Muscle of arm (tissue), 12 donors: ENCODE data around the gene PRDM16. TPM values are rescaled to one million over a fixed set of nuclear protein-coding genes. Genes with fewer than 3 reads are reported as not detected.

Source experiments
- DNase-seq: peaks from one replicate; pipeline ENCODE4 v3.0.0-alpha.2; 2013
- polyA plus RNA-seq, 12 donors: library from polyadenylated mRNA; unstranded; fragments of 120-200 nt; gene quantifications; one replicate each; pipeline ENCODE4 v1.2.1, GENCODE V29; 2013; ENCODE audit not compliant: insufficient read length in 12 of 12

PRDM16 gene
- polyA plus RNA-seq, 12 donors: 0.66 to 2.0 (median 0.87) TPM; not detected in 2

DNA sequence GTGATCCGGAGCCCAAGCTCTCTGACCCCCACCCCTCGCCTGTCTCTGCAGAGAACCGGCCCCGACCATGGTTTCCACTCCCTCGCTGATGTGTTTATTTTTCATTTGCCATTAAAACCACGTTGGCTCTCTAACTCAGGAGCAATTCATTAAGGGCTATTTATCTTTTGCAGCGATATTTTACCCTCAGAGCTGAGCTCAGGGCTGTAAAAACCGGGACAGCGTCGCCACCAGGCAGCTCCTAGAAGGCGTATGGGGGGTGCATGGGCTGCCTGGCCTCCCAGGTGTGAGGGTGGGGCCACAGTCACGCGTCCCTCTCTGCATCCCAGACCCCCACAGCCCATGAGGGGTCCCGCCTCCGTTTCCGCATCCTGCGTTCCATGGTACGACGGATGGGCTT, 71.4 kb downstream of the PRDM16 start:
- no peak for DNase-seq

DNA sequence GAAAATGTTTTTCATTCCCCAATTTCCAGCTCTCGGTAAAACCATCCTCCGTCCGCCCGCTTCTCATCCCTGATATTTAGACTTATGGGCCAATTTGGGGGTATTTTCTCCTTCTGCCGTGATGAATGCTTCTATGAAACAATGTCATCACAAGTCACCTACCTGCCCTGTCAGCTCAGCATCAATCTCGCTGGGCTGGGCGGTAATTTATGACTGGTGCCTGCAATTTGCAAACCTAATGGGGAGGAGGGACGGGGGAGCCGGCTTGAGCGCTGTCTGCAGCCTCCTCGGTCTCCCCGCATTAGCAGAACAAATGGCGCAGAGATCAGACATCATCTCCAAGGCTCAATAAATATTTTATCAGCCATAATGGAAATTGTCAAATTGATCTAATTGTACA, 72.1 kb downstream of the PRDM16 start:
- no peak for DNase-seq

DNA sequence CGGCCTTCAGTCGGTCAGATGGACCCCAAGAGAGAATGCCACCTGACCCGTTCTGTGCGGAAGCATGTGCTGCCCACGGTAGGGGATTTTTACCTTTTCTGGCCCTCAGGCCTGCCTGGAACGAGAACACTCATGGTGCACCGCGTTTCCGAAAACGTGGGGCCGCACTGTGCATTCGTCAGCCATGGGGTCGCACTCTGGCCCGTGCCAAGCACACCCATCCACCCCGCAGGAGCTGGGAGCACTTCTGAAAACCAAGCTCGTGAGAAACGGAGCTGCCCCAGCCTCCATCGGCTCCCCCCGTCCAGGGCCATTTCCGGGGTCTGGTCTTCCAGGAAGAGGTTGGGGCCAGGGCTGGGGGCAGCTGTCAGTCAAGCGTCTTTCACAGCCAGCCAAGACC, 72.8 kb downstream of the PRDM16 start:
- no peak for DNase-seq

DNA sequence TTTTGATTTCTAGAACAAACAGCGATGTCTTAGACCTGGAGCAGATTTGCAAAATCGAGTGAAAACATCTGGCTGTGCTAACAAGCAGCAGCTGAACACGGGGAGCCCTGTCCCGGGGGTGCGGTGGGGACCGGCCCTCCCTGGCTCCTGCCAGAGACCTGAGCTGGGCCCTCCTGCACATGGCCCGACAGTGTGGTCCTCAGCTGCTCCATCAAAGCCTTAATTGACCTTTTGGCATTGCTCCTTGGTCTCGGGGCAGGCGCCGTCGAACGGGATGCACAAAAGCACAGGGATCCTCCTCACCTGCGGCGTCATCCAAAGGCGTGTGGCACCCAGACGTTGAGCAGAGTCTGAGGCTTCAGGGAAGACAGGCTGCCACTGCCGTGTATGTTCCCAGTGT, 73.2 kb downstream of the PRDM16 start:
- no peak for DNase-seq

DNA sequence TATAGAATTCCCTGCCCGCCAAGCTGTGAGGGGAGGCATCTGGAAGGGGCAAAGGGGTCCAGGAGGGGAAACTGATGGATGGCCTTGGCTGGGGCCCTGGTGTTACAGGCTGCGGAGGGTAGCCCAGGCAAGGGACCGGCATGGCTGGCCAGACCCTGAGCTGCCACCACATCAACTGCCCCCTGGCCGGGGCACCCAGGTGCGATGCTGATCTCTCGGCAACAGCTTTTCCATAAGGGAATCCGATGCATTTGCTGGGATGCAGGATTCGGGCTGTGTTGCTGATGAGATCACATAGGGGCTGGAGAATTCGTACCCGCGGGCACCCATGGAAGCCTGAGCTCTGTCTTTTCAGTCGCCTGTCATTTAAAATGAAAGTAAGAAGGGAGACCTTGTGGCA, 73.7 kb downstream of the PRDM16 start:
- DNase-seq: no peak

DNA sequence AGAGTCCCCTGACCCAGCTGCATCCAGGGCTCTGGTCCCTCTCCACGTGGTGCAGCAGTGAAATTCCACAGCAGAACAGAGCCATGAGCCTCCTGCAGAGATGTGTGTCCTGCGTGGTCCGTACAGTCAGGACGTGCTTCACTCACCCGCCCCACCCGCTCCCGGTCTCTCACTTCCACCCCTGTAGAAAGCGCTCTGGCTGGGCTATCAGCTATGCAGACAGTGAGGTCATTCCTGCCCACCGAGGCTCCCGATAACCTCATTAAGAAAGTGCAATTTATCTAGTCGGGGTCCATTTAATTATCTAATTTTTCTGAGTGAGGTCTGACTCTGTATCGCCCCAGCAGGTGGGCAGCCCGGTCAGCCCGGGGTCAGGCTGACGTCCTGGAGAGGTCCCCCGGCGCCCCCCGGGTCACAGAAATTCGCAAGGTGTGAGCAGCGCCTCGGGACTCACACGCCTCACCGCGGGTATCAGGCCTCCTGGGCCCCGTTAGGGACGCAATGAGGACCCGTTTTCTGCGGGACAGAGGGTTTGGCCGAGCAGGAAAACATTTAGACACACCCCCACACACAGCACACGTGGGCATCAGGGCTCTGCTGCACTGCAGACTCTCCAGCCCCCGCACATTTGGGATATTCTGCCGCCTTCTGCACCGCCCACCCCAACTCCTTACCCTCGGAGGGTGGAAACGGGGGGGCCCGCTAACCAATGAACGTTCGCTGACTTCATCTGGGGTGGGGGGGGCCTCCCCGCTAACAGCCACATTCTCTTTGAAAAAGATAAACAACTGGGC, 76.7 kb downstream of the PRDM16 start:
- DNase-seq: no peak

DNA sequence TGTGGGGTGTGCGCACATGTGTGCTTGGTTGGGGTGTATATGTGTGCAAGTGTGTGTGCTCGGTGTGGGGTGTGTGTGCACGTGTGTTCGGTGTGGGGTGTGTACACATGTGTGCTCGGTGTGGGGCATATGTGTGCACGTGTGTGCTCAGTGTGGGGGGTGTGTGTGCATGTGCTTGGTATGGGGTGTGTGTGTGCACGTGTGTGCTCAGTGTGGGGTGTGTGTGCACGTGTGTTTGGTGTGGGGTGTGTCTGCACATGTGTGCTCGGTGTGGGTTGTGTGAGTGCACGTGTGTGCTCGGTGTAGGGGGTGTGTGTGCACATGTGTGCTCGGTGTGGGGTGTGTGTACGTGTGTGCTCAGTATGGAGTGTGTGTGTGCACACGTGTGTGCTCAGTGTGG, 77.5 kb downstream of the PRDM16 start:
- DNase-seq: no peak

DNA sequence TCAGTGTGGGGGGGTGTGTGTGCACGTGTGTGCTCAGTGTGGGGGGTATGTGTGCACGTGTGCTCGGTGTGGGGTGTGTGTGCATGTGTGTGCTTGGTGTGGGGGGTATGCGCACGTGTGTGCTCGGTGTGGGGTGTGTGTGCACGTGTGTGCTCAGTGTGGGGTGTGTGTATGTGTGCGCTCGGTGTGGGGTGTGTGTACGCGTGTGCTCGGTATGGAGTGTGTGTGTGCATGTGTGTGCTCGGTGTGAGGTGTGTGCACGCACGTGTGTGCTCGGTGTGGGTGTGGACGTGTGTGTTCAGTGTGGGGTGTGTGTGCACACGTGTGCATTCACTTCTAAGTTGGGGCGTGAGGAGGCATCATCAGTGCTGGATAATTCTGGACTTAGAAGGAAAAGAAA, 77.9 kb downstream of the PRDM16 start:
- no peak for DNase-seq

DNA sequence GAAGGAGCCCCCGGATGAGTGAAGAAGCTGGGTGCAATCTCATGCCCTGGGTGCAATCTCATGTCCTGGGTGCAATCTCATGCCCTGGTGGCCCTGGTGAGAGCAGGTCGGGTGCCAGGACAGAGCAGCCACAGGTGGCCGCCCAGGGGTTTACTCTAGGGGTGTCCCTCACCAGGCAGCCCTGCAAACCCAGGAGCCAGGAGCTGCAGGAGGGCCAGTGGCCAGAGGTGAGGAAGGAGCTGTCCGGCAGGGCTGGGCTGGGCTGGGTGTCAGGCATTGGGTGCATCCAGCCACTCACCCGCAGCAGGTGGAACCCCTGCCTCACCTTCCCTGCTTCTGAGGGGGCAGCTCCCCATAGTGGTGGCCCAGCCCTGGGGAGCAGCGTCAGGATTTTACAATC, 79.2 kb downstream of the PRDM16 start:
- no peak for DNase-seq

DNA sequence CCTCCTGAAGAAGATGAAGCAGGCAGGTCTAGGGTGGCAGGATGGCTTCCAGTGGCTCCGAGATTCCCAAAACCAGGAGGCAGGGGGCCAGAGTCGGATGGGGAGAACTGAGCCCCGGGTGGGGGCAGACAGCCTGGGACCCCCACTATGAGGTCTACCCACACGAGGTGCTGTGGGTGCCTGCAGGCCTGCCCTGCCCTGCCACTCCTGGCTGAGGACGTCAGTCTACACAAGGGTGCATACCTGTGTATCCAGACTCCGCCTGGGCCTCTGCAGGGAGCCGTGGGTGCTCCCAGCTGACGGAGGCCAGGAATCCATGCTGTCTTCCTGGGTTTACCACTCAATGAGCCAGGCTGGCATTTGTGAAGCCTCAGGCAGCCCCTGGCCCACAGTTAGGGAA, 80.3 kb downstream of the PRDM16 start:
- DNase-seq: no peak

DNA sequence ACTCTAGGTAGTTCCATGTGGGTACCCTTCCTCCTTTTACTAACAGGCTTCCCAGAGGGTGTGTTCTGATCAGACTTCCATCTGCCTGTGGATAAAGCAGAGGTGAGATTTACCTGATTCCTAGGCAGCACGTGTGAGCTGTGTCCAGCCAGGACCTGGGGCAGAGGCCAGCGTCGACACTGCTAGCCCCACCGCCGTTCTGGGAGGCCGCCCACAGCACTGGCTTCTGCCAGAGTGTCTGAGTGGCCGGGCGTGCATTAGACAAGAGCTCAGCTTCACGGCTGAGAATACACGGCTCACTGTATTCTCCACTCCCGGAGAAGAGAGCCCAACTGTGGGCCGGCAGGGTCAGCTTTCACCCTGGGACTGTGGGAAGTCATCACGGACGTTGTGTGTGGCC, 82.5 kb downstream of the PRDM16 start:
- no peak for DNase-seq

DNA sequence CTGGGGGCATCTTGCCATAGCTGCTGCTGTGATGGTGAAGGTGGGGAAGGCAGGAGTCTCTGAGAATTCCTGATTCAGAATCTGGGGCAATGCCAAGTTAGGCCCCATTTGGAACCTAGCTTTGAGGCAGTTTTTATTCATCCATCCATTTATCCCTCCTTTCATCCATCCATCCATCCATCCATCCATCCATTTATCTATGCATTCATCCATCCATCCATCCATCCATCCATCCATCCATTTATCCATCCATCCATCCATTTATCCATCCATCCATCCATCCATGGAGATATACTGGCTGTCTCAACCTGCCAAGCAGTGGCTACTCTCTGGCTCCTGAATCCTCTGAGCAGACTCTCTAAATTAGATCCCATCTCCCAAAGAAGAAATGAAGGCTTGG, 83.1 kb downstream of the PRDM16 start:
- no peak for DNase-seq

DNA sequence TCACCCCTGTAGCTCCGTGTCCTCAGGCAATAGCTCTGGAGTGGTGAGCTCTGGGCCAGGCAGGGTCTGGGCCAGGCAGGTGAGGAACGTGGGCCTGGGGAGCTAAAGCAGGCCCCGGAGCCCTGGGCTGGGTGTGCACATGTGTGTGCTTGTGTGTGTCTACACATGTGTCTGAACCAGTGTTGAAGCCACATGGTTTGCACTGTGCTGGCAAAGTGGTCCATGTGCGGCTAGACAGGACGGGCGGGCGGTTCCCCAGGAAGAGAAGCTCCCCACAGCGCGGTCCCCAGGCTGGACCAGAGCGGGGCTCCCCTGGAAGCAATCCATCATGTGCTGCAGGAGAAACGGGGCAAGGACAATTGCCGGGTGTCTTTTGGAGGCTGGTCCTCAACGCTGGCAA, 84.2 kb downstream of the PRDM16 start:
- DNase-seq: no peak

DNA sequence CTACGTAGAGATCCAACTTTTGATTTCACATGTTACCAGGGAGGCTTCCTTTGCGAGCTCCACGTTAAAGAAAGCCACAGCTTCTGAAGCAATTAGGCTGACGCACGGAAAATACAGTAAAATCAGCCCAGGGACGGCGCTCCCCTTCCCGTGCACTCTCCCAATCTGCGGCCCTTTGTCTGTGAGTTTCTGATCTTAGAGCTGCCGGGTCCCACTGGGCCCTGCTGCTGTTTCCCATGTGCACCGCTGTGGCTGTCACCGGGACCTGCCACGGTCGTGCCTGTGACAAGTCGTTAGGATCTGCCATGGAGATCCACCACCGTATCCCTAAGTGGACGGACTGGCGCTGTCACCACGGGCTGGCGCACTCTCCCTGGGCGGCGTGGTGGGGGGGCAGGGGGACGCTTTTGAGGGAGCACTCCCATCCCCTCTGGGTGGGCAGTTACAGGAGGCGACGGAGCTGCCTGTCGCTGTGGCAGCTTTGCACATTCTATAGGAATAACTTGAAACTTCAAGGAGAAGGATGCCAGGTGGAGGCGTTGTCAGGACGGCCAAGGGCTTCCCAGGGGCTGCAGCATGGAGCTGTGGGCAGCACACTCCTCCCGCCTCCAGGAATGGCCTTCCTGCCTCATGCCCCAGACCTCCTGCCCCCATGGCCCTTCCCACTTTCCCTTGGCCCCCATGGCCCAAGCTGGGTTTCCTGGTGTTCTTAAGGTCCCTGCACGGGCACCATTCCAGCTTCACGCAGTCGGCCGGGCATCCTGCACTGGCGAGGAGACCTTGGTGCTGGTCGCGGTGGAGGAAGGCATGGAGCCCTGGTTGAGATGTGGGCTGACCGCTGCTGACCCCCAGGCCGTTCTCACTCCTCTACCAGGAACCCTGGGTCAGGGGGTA, 85.1 kb downstream of the PRDM16 start:
- DNase-seq: no peak

DNA sequence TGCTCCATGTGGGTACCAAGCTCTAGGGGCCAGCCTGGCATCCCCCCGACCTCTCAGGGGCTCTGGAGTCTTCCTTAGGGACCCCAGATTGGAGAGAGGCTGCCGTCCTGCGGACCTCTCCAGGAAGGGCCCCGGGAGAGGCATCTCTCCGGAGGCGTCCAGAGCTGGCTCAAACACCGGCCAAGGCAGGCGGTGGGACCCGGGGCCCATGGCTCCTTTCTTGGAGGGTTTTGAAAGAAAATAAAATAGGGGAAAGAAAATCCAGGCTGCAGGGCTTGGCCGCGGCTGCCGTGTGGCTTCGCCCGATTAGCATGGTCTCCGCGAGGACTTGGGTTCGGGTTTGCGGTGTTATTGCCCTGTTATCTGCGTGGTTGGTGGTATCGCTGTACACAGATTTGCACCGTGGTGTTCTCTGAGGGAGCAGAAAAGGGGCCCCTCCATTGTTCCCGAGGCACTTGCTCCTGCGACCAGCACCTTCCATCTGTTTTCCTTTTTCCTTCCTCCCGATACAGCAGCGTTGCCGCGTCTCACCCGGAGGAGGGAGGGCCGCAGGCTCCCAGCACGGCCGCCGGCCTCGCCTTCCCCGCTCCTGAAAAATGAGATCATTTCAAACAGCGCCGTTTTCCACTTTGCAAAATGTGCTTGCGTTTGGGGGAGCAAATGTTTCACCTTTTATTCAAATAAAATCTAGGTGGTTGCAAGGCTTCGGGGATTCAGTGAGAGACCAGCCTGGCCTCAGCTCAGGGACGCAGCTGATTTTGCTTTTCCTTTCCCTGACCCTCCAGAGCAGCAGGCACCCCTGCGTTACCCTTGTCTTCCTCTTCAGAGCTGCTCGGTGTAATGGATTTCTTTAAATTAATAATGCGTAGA, 86.3 kb downstream of the PRDM16 start:
- no peak for DNase-seq

DNA sequence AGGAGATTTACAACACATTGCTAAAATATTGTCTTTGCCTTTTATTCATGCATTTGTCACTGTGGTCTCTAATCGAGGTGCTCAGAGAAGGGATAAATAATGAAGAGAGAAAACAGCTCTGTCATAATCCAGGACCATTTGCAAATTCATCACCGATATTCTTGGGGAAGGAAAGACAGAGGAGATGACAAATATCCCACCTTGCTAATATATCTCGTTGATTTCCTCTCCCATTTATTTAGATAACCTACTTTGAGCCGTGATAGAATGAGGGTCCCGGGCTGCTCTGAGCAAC, 86.9 kb downstream of the PRDM16 start:
- DNase-seq: no peak

DNA sequence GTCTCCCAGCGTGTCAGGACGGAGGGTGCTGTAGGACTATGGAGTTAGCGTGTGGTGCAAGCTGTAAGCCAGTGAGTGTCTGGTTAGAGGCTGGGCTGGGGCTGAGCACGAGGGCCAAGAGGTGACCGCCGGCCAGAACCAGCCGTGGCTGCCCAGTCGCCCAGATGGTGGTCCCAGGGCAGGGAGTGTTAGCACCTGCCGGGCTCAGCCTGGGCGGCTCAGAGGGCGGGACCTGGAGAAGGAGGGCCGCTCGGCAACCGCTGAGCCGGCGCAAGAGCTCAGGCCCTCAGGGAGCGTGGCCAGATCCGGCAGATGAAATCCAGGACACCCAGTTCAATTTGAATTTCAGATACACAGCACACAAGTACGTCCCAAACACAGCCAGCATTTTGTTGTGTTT, 87.9 kb downstream of the PRDM16 start:
- no peak for DNase-seq

DNA sequence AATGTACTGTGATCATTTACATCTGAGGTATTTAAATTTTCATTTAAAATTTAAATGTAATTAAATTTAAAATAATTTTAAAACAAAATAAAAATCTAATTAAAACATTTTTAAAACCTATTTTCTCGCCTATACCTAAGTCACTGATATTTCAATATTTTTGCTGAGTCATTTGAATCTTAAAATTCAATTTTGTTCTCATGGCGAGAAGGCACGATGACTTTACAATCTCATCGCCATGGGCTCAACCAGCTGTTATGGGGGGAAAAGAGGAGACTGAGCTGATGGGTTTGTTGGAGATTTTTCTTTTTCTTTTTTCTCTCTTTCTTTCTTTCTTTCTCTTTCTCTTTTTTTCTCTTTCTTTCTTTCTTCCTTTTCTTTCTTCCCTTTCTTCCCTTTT, 89.3 kb downstream of the PRDM16 start:
- DNase-seq: no peak

DNA sequence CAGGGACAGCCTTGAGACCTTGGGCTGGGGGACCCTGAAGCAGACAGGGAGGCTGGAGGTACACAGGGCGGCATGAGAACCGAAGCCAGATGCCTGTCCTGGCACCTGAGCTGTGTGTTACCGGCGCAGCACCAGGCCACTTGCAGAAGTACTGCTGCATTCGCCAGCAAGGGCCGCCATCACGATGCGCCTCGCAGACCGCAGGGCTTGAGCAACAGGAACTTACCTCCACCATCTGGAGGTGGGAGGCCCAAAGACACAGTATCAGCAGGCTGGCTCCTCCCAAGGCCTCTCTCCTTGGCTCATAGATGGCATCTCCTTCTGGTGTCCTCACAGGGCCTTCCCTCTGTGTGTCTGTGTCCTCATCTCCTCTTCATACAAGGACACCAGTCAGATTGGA, 90.1 kb downstream of the PRDM16 start:
- no peak for DNase-seq

DNA sequence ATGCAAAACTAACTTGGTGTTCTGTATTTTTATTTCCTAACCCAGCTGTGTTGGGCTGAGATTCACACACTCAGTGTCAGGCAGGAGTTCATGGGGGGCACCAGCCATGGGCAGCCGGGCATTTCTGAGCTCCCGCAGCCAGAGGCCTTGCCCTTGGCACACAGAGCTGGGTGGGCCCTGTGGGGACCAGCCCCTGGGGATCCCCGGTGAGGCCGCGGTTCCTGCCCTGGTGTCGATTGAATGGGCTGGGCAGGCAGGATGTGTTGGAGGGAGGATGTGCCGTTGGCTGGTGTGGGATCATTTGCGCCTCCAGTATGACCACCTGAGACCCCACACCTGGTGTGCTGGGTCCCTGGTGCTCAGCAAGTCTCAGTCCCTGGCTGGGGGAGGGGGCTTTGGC, 91.0 kb downstream of the PRDM16 start:
- DNase-seq: no peak

DNA sequence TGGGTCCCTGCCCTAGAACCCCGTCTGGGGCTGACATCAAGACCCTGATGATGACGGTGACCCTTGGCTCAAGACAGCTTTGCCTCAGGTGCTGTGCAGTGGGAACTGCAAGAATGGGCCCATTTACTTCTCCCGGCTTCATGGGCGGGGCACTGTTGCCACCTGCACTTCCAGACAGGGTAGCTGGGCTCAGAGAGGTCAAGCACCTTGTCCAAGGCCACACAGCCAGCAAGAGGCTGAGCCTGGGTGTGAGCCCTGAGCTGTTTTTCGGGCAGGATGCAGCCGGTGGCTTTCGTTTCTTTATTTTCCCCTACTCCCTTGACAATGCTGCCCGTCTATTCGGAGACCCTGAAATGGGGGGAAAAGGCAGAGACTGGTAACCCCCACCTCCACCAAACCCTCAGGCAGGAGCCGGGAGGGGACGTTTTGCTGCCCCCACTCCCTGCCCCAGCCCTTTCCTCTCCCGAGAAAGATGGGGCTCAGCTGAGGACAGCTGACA, 91.7 kb downstream of the PRDM16 start:
- no peak for DNase-seq

DNA sequence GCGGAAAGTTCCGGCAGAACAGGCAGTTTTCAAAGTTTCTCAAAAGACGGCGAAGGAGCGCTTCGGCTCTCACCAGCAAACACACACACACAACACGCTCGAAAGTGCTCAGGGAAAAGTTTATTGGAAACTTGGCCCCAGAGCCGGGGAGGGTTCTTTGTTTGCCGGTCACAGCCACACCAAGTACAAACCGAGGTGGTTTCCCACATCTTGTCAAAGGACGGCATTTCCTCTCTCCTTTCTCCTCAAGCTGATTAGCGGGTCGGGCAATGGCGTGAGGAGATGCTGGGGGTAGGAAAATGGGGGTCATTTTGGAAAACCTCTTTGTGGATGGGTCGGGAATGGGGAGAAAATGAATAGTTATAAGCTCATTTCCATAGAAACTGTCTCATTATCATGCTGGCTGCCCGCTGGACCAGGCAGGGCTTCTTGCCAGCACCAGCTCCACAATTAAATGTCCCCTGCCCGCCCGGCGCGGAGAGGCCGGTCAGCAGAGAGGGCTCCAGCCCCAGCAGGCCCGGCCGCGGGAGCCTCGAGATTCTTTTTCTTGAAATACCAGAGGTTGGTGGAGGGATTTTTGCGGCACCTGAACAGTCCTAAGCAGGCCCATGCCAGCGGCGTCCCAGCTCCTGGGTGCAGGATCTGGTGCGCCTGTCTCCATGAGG, 92.3 kb downstream of the PRDM16 start:
- DNase-seq: no peak
